HG03108 (cell line): ENCODE data around the gene HDDC3.
"Not testable (repeated sequence)": the region's sequence is repeated elsewhere in the genome, so short reads cannot be mapped to it uniquely, and the experiment has no call there.

Experiments used
- ATAC-seq: cut with Tn5 transposase; IDR thresholded peaks from one replicate; pipeline ENCODE4 v1.9.1; 2021; ENCODE audit warnings: moderate library complexity; ENCODE audit not compliant: unreplicated experiment

Gene HDDC3

GRCh38 chr15:90930861-90931574 is 1.3 kb downstream of the HDDC3 start:
- no peak for ATAC-seq

GRCh38 chr15:90929246-90930019 is 2.9 kb downstream of the HDDC3 start:
- ATAC-seq: no peak

GRCh38 chr15:90928106-90928505 is 4.2 kb downstream of the HDDC3 start:
- ATAC-seq: not testable (repeated sequence)

GRCh38 chr15:90926766-90927165 is 5.6 kb downstream of the HDDC3 start:
- ATAC-seq: not testable (repeated sequence)

- ATAC-seq: peak; percentile 55
Observed at GRCh38 chr15:90924375-90924774, 8.0 kb downstream of the HDDC3 start.

- peak; percentile 68 for ATAC-seq
Observed at GRCh38 chr15:90922712-90923322, 9.5 kb downstream of the HDDC3 start.

- ATAC-seq: no peak
Observed at GRCh38 chr15:90921887-90922286, 10.5 kb downstream of the HDDC3 start.

GRCh38 chr15:90918835-90919234 is 13.5 kb downstream of the HDDC3 start:
- ATAC-seq: no peak

- no peak for ATAC-seq
Observed at GRCh38 chr15:90918034-90918788, 14.1 kb downstream of the HDDC3 start.

GRCh38 chr15:90917569-90917968 is 14.8 kb downstream of the HDDC3 start:
- ATAC-seq: no peak

GRCh38 chr15:90916461-90916860 is 15.9 kb downstream of the HDDC3 start:
- no peak for ATAC-seq

- ATAC-seq: no peak
Observed at GRCh38 chr15:90915808-90916440, 16.4 kb downstream of the HDDC3 start.

- ATAC-seq: no peak
Observed at GRCh38 chr15:90915216-90915807, 17.0 kb downstream of the HDDC3 start.

GRCh38 chr15:90914305-90915080 is 17.9 kb downstream of the HDDC3 start:
- ATAC-seq: no peak

- ATAC-seq: no peak
Observed at GRCh38 chr15:90913398-90913944, 18.9 kb downstream of the HDDC3 start.

GRCh38 chr15:90912770-90913075 is 19.6 kb downstream of the HDDC3 start:
- ATAC-seq: no peak

GRCh38 chr15:90911906-90912769 is 20.2 kb downstream of the HDDC3 start:
- ATAC-seq: no peak

- ATAC-seq: no peak
Observed at GRCh38 chr15:90911302-90911623, 21.1 kb downstream of the HDDC3 start.
